HG02870 (cell line): ENCODE data around the gene C22orf42.
"Not testable (repeated sequence)": the region's sequence is repeated elsewhere in the genome, so short reads cannot be mapped to it uniquely, and the experiment has no call there.

ENCODE experiments used
- ATAC-seq: cut with Tn5 transposase; IDR thresholded peaks from one replicate; pipeline ENCODE4 v1.9.1; 2021; ENCODE audit warnings: mild to moderate bottlenecking, moderate library complexity; ENCODE audit not compliant: unreplicated experiment

The C22orf42 gene

DNA sequence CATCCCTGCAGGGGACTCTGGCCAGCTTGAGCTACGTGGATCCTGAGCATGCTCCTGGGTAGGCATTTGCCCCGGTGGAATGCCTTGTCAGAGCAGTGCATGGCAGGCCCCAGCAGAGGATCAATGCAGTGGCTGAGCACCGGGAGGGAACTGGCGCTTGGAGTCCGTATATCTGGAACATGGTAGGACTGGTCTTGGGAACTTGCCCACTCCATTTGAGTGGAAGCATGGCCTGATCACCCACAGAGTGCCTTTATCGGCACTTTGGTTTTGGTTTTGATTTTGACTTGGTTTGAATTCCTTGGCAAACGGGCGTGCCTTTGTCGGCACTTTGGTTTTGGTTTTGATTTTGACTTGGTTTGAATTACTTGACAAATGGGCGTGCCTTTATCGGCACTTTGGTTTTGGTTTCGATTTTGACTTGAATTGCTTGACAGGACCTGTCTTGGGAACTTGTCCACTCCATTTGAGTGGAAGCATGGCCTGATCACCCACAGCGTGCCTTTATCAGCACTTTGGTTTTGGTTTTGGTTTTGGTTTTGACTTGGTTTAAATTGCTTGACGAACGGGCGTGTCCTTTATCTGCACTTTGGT is 21.3 kb downstream of the C22orf42 start:
- ATAC-seq = not testable (repeated sequence)

DNA sequence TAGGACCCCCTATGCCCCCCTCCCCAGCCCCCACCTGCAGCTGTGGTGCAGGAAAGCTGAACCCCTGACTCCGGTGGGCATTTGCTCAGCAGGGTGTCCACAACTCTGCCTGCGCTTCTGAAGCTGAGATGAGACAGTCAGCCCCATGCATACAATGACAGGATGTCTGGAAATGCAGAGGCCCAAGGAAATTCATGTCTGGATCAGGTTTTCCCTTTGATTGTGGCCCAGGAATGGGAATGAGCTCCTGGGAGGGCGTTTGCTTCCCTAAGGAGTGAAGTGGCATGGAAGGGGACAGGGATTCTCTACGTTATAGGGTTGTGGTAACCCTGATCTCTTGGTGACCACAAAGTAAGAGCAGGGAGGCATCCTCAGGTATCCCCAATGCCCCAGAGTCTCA is 22.2 kb downstream of the C22orf42 start:
- not testable (repeated sequence) for ATAC-seq

DNA sequence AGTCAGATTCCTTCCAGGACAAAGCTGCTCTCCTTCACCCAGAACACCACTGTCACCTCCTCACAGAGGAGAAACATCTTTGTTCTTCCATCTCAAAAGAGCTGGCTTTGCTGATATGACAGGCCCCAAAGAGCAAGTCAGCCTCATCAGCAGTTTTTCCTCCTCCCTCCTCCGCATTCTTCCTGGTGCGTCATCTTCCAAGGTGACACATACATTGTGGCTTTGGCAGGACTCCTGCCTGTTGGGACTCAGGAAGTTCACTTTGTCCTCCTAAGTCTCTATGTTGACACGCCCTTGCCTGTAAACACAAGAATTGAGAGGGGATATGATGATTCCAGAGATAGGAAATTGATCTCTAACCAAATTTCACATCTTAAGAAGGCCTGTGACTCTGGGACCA is 23.1 kb downstream of the C22orf42 start:
- not testable (repeated sequence) for ATAC-seq

DNA sequence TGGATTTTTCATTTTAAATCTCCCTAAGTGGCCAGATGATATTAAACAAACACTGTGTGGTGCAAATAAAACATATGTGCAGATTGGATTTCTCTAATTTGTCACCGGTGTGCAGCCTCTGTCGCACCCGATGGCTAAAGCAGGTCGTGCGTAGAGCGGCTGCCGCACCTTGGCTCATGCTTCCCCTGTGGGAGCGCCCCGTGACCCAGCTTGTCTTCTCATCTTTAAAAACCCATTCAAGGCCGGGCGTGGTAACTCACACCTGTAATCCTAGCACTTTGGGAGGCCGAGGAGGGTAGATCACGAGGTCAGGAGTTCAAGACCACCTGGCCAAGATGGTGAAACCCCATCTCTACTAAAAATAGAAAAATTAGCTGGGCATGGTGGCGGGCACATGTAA is 24.3 kb downstream of the C22orf42 start:
- not testable (repeated sequence) for ATAC-seq

GRCh38 chr22:32132783-32133182 is 26.3 kb downstream of the C22orf42 start:
- no peak for ATAC-seq

- ATAC-seq = no peak
Observed at GRCh38 chr22:32132126-32132525, 27.0 kb downstream of the C22orf42 start.

- no peak for ATAC-seq
Observed at GRCh38 chr22:32130464-32130863, 28.6 kb downstream of the C22orf42 start.

DNA sequence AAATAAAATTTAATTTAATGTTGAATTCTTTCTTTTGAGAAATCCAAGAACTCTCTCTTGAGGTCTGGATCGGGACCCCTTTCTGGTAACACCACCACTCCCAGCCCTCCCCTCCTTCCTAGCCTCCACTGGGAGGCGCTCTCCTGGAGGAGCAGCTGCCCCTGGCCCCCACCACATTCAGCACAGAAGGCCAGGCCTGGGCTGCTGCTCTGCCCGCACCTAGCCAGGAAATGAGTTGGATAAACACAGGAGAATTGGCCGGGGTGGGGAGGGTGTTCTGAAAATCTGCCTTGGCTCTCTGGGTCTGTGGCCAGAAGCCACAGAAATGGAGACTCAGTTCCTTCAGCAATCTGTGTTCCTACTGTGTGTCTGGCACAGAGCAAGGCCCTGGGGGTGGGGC is 31.2 kb downstream of the C22orf42 start:
- no peak for ATAC-seq

GRCh38 chr22:32123657-32124056 is 35.4 kb downstream of the C22orf42 start:
- ATAC-seq = no peak

- no peak for ATAC-seq
Observed at GRCh38 chr22:32122899-32123298, 36.2 kb downstream of the C22orf42 start.

GRCh38 chr22:32120603-32121002 is 38.5 kb downstream of the C22orf42 start:
- no peak for ATAC-seq

- ATAC-seq = no peak
Observed at GRCh38 chr22:32119568-32120235, 39.4 kb downstream of the C22orf42 start.

DNA sequence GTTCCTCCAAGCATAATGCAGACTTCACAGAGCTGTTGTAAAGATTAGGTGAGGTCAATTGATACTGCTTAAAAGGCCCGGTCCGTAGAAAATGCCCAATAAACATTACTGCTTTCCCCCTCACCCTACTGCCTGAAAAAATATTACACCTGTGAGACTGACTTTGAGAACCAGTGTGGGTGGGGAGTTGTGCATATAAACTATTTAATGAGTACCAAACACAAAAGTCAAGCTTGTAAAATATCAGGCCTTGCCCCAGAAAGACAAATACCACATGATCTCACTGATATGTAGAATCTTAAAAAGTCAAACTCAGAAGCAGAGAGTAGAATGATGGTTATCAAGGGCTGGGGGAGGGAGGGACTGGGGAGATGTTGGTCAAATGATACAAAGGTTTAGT is 46.7 kb downstream of the C22orf42 start:
- ATAC-seq = no peak

DNA sequence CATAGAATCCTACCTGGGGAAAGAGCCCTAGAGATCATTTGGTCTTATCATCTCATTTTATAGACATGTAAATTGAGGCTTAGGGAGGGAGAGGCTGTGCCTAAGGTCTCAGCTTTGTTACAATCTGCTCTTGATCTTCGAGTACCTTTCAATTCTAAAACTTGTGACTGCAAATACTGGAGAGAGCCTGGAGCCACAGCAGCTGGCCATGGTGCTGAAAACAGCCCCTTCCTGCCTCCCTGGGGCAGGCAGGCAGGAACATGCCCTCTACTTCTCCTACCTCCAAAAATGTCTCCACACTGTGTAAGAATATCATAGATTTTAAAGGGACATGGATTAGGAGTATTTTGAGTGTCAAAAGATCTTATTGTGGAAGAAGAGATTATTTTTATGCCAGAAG is 52.2 kb downstream of the C22orf42 start:
- ATAC-seq = no peak

DNA sequence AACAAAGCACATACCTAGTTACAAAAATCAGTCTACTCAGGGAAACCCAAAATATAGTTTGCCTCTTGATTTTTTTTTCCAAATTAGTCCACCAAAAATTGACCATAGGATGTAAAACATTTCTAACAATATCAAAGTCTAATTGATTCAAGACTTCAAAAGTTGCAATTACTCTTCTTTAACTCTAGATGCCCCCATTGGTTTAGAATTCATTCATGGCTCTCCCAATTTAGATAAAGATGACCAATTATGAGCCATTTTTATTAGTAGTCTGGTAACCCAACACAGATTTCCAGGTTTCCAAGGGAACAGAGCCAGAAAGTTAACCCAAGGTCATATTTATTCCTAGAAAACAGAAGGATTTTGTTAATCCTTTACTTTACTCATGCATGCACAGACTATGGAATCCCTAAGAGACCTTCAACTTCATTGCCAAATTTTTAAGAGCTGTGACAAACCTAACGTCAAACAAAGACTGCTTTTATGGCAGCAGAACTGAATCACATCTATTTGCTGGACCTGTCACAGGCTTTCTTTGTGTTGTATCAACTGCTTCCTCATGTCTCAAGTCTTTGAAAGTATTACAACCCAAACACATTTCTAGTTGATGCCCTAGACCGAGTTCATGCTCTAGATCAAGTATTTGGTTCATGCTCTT is 55.3 kb downstream of the C22orf42 start:
- ATAC-seq = no peak

DNA sequence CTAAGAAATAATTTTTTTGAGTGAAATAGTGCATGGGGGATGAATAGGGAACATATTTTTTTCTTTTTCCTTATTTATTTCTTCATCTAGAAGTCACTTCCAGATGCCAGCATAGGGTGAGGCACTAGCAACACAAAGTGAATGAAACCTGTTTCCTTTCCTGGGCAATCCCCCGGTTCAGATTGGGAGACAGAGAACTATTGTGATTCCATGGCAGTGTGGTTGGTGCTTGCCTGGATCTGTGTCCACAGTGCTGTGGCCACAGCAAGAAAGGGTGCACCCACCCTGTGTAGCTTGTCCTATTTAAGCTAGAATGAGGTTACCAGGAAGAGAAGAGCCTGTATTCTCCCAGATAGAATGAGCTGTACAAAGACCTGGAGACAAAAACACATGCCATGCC is 58.4 kb downstream of the C22orf42 start:
- no peak for ATAC-seq
